Measurements from ENCODE around the gene MLKL. TPM values are rescaled to one million over a fixed set of nuclear protein-coding genes. Genes with fewer than 3 reads are reported as not detected.

Gene MLKL
- total and polyA plus RNA-seq, 2 experiments from 2014 or later = 10.4 to 13.6 TPM

DNA sequence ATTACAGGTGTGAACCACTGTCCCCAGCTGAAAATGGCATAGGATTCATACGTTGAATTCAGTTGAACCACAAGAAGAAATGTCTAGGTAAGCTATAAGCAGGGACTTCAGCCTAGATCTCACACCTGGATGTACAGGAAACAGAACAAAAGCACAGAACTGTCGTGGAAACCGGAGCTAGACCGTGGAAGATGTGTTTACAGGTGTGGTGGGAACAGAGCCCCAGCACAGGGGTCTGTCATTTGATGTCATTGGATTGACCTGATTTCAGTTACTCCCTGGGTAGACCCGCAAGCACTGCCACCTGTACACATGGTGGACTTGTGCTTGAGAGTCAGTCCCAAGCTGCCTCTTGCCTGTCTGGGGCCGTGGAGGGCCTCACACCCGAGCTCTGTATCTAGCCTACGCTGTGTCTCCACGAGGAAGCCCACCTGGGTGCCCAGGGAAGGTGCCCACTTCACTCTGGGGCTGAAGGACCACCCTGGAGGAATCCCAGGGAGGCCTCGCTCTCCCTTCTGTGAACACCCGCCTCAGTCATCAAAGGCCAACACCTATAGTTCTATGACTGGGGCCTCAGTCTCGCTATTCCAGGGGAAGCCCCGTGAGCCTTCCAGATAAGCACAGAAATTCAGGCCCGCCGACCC is 32.2 kb upstream of the MLKL start:
- no peaks in the 10 kb centered on the region for H3K4me1 ChIP-seq (ENCODE audit: insufficient read depth)
- H3K36me3 ChIP-seq (ENCODE audit: low read depth) = no peaks in the 10 kb centered on the region
- H3F3A ChIP-seq (ENCODE audit: insufficient read depth) = no peaks in the 10 kb centered on the region
- no peaks in the 10 kb centered on the region for H4K20me1 ChIP-seq (ENCODE audit: insufficient read depth)
- no peak overlapping the region for H3K4me3 ChIP-seq
- WGBS, 2 experiments (ENCODE audit: low coverage in 1 of 2, low lambda C conversion rate in 2 of 2, missing lambda C conversion rate in 2 of 2) = 73 to 75% methylated on average over 15 of the region's 15 CpGs
- H3K27me3 ChIP-seq (replicated peaks; ENCODE audit: insufficient read depth) = no peaks in the 10 kb centered on the region
- no peaks in the 10 kb centered on the region for H3K9me2 ChIP-seq (ENCODE audit: insufficient read depth)
- no peaks in the 10 kb centered on the region for H3K79me2 ChIP-seq (ENCODE audit: insufficient read depth)
- in situ Hi-C loops (cut with MboI) = no loop called here
- H3K4me2 ChIP-seq (ENCODE audit: unreplicated experiment) = no peak overlapping the region
- H3K27ac ChIP-seq = no peak overlapping the region
- H2AFZ ChIP-seq = no peak overlapping the region
- DNase-seq = no peak
- no peaks in the 10 kb centered on the region for H3K9me3 ChIP-seq (ENCODE audit: low read depth)
- no peak overlapping the region for H3K9ac ChIP-seq
- TF ChIP-seq EZH2phosphoT487 (IDR thresholded peaks at IDR 0.05; ENCODE audit: insufficient read depth, low read depth) = no peak
- TF ChIP-seq EZH2 (IDR thresholded peaks at IDR 0.05; ENCODE audit: insufficient read depth, poor library complexity, severe bottlenecking) = no peak

- H3F3A ChIP-seq (ENCODE audit: insufficient read depth) = no peaks in the 10 kb centered on the region
- in situ Hi-C loops (cut with MboI) = no loop called here
- H3K9me3 ChIP-seq (ENCODE audit: low read depth) = no peaks in the 10 kb centered on the region
- no peaks in the 10 kb centered on the region for H3K9me2 ChIP-seq (ENCODE audit: insufficient read depth)
- H3K27me3 ChIP-seq (replicated peaks; ENCODE audit: insufficient read depth) = no peaks in the 10 kb centered on the region
- H3K4me3 ChIP-seq = no peak overlapping the region
- 72 to 76% methylated on average over 8 of the region's 8 CpGs for WGBS, 2 experiments (ENCODE audit: low coverage in 1 of 2, low lambda C conversion rate in 2 of 2, missing lambda C conversion rate in 2 of 2)
- no peaks in the 10 kb centered on the region for H3K4me1 ChIP-seq (ENCODE audit: insufficient read depth)
- no peak overlapping the region for H2AFZ ChIP-seq
- no peak for DNase-seq
- H4K20me1 ChIP-seq (ENCODE audit: insufficient read depth) = no peaks in the 10 kb centered on the region
- no peak overlapping the region for H3K9ac ChIP-seq
- no peak for TF ChIP-seq EZH2phosphoT487 (IDR thresholded peaks at IDR 0.05; ENCODE audit: insufficient read depth, low read depth)
- no peak for TF ChIP-seq EZH2 (IDR thresholded peaks at IDR 0.05; ENCODE audit: insufficient read depth, poor library complexity, severe bottlenecking)
- H3K4me2 ChIP-seq (ENCODE audit: unreplicated experiment) = no peak overlapping the region
- H3K79me2 ChIP-seq (ENCODE audit: insufficient read depth) = no peaks in the 10 kb centered on the region
- H3K36me3 ChIP-seq (ENCODE audit: low read depth) = no peaks in the 10 kb centered on the region
- no peak overlapping the region for H3K27ac ChIP-seq
Measured at GRCh38 chr16:74731853-74732477, 31.3 kb upstream of the MLKL start.

DNA sequence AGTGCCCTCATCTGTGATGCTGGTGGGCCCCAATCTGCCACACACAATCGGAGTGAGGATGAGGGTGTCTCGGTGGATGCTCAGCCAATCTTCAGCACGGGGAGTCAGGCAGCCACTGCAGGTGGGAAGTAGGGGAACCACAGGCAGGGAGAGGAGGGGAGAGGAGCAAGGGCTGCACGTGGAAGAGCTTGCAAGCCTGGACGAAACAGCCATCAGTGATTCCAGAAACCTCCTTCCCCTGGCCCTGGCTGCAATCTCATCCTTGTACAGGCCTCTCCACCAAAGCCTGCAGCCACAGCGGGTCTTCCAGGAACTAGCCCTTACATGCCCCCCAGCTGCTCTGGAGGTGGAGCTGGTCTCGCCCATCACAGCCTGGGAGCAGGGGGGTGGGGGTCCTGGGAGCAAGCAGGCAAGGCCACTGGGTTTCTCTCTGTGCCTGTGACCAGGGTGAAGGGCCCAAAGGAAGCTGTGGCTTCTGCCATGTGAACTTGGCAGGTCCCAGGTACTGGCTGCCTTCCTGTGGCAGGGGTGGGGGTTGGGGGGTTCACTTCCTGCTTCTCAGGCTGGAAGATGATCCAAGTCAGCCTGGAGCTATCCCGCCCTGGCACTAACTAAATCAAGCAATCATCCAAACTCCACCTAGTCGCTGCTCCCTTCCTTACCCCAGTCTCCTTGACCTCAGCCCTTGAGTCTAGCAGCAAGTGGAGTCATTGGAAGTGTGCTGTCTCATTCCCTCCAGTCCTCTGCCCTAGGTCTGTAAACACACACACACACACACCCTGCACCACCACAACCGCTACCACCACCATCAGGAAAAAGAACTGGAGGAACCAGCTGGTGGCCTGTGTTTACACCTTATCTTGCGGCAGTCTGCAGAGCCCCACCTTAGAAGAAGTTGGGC is 29.4 kb upstream of the MLKL start:
- no peaks in the 10 kb centered on the region for H3F3A ChIP-seq (ENCODE audit: insufficient read depth)
- no peak overlapping the region for H3K9ac ChIP-seq
- no peak overlapping the region for H3K4me3 ChIP-seq
- H3K9me2 ChIP-seq (ENCODE audit: insufficient read depth) = no peaks in the 10 kb centered on the region
- no peak overlapping the region for H3K27ac ChIP-seq
- in situ Hi-C loops (cut with MboI) = no loop called here
- no peaks in the 10 kb centered on the region for H4K20me1 ChIP-seq (ENCODE audit: insufficient read depth)
- TF ChIP-seq EZH2 (IDR thresholded peaks at IDR 0.05; ENCODE audit: insufficient read depth, poor library complexity, severe bottlenecking) (no peak), EZH2phosphoT487 (IDR thresholded peaks at IDR 0.05; ENCODE audit: insufficient read depth, low read depth) (no peak)
- H3K36me3 ChIP-seq (ENCODE audit: low read depth) = no peaks in the 10 kb centered on the region
- H2AFZ ChIP-seq = no peak overlapping the region
- H3K4me2 ChIP-seq (ENCODE audit: unreplicated experiment) = no peak overlapping the region
- DNase-seq = no peak
- no peaks in the 10 kb centered on the region for H3K9me3 ChIP-seq (ENCODE audit: low read depth)
- no peaks in the 10 kb centered on the region for H3K79me2 ChIP-seq (ENCODE audit: insufficient read depth)
- WGBS, 2 experiments (ENCODE audit: low coverage in 1 of 2, low lambda C conversion rate in 2 of 2, missing lambda C conversion rate in 2 of 2) = 50 to 52% methylated on average over 10 to 11 of the region's 11 CpGs
- H3K27me3 ChIP-seq (replicated peaks; ENCODE audit: insufficient read depth) = no peaks in the 10 kb centered on the region
- peaks cover 4% of the 10 kb centered on the region for H3K4me1 ChIP-seq (ENCODE audit: insufficient read depth)

DNA sequence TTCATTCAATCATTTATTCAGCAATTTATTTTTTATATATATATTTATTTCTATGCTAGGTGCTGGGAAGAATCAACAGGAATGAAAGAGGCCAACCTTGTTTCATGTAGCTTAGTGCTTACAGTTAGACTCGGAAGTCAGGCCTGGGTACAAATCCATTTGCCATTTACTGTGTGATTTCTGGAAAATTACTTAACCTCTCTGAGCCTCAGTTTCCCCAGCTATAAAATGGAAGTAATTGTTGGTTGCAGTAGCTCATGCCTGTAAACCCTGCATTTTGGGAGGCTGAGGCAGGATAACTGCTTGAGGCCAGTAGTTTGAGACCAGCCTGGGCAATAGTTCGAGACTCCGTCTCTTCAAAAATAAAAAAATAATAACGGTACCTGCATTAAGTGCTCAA is 27.2 kb upstream of the MLKL start:
- in situ Hi-C loops (cut with MboI) = no loop called here
- H3K79me2 ChIP-seq (ENCODE audit: insufficient read depth) = no peaks in the 10 kb centered on the region

More for the DNA sequence above, 27.2 kb upstream of the MLKL start:
- Histone ChIP-seq H3K4me3 (no peak overlapping the region), H3K9me3 (ENCODE audit: low read depth) (no peaks in the 10 kb centered on the region), H4K20me1 (ENCODE audit: insufficient read depth) (no peaks in the 10 kb centered on the region), H3K4me1 (ENCODE audit: insufficient read depth) (peaks cover 8% of the 10 kb centered on the region), H3F3A (ENCODE audit: insufficient read depth) (no peaks in the 10 kb centered on the region), H3K27ac (no peak overlapping the region), H3K4me2 (ENCODE audit: unreplicated experiment) (no peak overlapping the region), H3K36me3 (ENCODE audit: low read depth) (no peaks in the 10 kb centered on the region), H3K9ac (no peak overlapping the region), H3K9me2 (ENCODE audit: insufficient read depth) (no peaks in the 10 kb centered on the region), H3K27me3 (replicated peaks; ENCODE audit: insufficient read depth) (no peaks in the 10 kb centered on the region), H2AFZ (no peak overlapping the region)
- TF ChIP-seq EZH2 (IDR thresholded peaks at IDR 0.05; ENCODE audit: insufficient read depth, poor library complexity, severe bottlenecking) (no peak), EZH2phosphoT487 (IDR thresholded peaks at IDR 0.05; ENCODE audit: insufficient read depth, low read depth) (no peak)
- no peak for DNase-seq
- 80 to 88% methylated on average over 4 of the region's 4 CpGs for WGBS, 2 experiments (ENCODE audit: low coverage in 1 of 2, low lambda C conversion rate in 2 of 2, missing lambda C conversion rate in 2 of 2)

Data from GM23248 (cell line).